Esophagus muscularis mucosa (tissue), 4 donors: ENCODE measurements around the gene PADI6. TPM values are rescaled to one million over a fixed set of nuclear protein-coding genes. Genes with fewer than 3 reads are reported as not detected.

Source experiments
- DNase-seq: peaks from one replicate; pipeline ENCODE4 v3.0.0-alpha.2; 2017; ENCODE audit errors: extremely low spot score
- H3K27ac ChIP-seq, 4 donors: fragments of 200-600 bp; sonication (generic); replicated peaks in 1 of 4; 1 replicate in 3 of 4; 2 replicates in 1 of 4; pipeline ENCODE4 v1.5.1; 2016 to 2019; ENCODE audit warnings: mild to moderate bottlenecking in 1 of 4
- H3K27me3 ChIP-seq, 4 donors: fragments of 200-600 bp; sonication (generic); one replicate each; pipeline versions ENCODE4 v1.5.1 to v1.6.0; 2016 to 2019
- H3K36me3 ChIP-seq, 4 donors: fragments of 200-600 bp; sonication (generic); one replicate each; pipeline ENCODE4 v1.5.1; 2016 to 2019
- H3K4me1 ChIP-seq, 4 donors: fragments of 200-600 bp; sonication (generic); one replicate each; pipeline ENCODE4 v1.5.1; 2016 to 2019
- H3K4me3 ChIP-seq, 4 donors: fragments of 200-600 bp; sonication (generic); 1 replicate in 2 of 4; 2 replicates in 2 of 4; pipeline ENCODE4 v1.5.1; 2016 to 2019; ENCODE audit warnings: mild to moderate bottlenecking in 4 of 4, moderate library complexity in 1 of 4
- H3K9me3 ChIP-seq, 4 donors: fragments of 200-600 bp; sonication (generic); 1 replicate in 3 of 4; 2 replicates in 1 of 4; pipeline ENCODE4 v1.5.1; 2016 to 2019
- EP300 ChIP-seq: sonication (generic); formaldehyde crosslinking; IDR thresholded peaks from one replicate; pipeline ENCODE4 v1.6.1; 2017; ENCODE audit warnings: antibody characterized with exemption
- POLR2A ChIP-seq: fragments of 450-650 bp; IDR thresholded peaks from one replicate; pipeline ENCODE4 v1.6.1; 2017; ENCODE audit warnings: antibody characterized with exemption, moderate library complexity, mild to moderate bottlenecking, low read depth
- POLR2AphosphoS5 ChIP-seq, 2 donors: sonication (generic); formaldehyde crosslinking; IDR thresholded peaks; one replicate each; pipeline ENCODE4 v1.6.1; 2017; ENCODE audit warnings: antibody characterized with exemption in 2 of 2
- WGBS: methylation state at CpG from one replicate; pipeline ENCODE4 v1.1.5; 2018; 5-methylcytosine and 5-hydroxymethylcytosine counted together
- intact Hi-C: fragments of 100-400 bp; cut with DNase I; formaldehyde crosslinking; loops from one replicate; pipeline ENCODE4 v1.15.1; 2023
- total RNA-seq, 4 donors: library from RNA; depleted of rRNA; stranded (reverse); fragments of >200 nt; gene quantifications; one replicate each; pipeline versions ENCODE4 v1.1.0 to v1.2.1, GENCODE V29; 2016
- TF ChIP-seq, protein P1 (sequence below), 3 experiments: fragments of 200-600 bp in 2 of 3; fragments of 450-650 bp in 1 of 3; sonication (generic) in 2 of 3; IDR thresholded peaks; one replicate each; pipeline ENCODE4 v1.5.1; 2017 to 2019; ENCODE audit warnings: antibody characterized with exemption in 3 of 3, mild to moderate bottlenecking in 2 of 3, moderate library complexity in 1 of 3

The PADI6 gene
- total RNA-seq, 4 donors from 2014 or later, result not detected

DNA sequence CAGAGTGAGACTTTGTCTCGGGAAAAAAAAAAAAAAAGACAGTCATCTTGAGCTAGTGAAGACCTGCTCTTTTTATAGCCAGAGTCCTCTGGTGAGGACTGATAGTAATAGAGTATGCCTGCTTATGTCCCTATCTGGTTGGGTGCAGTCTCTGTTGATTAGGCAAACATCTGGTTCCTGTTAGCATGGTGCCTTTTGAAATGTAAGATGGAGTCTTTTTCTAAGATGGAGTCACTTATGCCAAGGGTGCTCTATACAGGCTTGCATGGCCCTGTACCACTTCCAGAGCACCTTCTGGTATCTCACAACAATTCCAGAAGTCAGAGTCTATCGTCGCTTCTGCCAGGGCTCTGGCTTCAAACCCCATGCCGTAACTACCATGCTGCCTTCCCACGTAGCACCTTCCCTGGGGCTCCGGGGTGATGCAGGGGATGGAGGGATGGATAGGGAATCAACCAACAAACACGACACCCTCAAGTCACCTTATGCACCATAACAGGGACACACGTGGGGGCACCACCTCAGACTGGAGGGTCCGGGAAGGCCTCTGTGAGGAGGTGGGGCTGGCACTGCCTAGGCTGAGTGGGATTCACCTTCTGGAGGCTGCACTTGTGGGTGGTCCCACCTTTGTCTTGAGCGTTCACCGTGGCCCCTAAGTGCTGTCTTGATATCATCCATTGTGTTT lies 11.6 kb upstream of the PADI6 start:
- no peaks in the 10 kb centered on the region for H3K4me1 ChIP-seq
- peaks cover 0 to 5% (median 2%) of the 10 kb centered on the region in 4 donors for H3K9me3 ChIP-seq

DNA sequence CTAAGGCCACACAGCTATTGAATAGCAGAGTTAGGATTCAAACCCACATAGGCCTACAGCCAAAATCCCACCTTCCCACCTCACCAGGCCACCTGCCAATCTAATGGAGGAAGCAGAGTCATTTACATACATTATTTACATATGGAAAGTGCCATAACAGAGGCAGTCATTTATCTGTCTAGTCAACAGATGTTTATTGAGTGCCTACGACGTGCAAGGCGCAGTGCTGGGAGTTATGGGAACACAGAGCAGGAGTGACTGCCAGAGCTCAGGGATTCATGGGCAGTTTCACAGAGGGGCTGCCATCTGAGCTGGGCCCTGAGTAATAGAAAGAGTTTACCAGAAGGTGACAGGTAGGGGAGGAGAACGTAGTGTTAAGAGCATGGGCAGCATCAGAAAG lies 10.3 kb upstream of the PADI6 start:
- intact Hi-C loops, result no loop called here
- H3K9me3 ChIP-seq, result peaks cover 0 to 5% (median 2%) of the 10 kb centered on the region in 4 donors
- DNase-seq, result no peak
- H3K4me3 ChIP-seq, result no peak overlapping the region
- peaks cover 0 to 49% (median 0%) of the 10 kb centered on the region in 4 donors for H3K27me3 ChIP-seq
- H3K27ac ChIP-seq, result no peak overlapping the region
- WGBS, result 80% methylated on average over 4 of the region's 4 CpGs
- no peaks in the 10 kb centered on the region for H3K4me1 ChIP-seq
- TF ChIP-seq, protein P1, sequence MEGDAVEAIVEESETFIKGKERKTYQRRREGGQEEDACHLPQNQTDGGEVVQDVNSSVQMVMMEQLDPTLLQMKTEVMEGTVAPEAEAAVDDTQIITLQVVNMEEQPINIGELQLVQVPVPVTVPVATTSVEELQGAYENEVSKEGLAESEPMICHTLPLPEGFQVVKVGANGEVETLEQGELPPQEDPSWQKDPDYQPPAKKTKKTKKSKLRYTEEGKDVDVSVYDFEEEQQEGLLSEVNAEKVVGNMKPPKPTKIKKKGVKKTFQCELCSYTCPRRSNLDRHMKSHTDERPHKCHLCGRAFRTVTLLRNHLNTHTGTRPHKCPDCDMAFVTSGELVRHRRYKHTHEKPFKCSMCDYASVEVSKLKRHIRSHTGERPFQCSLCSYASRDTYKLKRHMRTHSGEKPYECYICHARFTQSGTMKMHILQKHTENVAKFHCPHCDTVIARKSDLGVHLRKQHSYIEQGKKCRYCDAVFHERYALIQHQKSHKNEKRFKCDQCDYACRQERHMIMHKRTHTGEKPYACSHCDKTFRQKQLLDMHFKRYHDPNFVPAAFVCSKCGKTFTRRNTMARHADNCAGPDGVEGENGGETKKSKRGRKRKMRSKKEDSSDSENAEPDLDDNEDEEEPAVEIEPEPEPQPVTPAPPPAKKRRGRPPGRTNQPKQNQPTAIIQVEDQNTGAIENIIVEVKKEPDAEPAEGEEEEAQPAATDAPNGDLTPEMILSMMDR (IDR thresholded peaks at IDR 0.05), result no peak
- TF ChIP-seq POLR2A (no peak), EP300 (no peak), POLR2AphosphoS5 (IDR thresholded peaks at IDR 0.05) (no peak)
- H3K36me3 ChIP-seq, result no peaks in the 10 kb centered on the region

More for the DNA sequence above, 11.6 kb upstream of the PADI6 start:
- no peak for DNase-seq
- Histone ChIP-seq H3K27ac (no peak overlapping the region), H3K4me3 (no peak overlapping the region), H3K36me3 (no peaks in the 10 kb centered on the region), H3K27me3 (peaks cover 0 to 46% (median 0%) of the 10 kb centered on the region in 4 donors)
- 83% methylated on average over 10 of the region's 11 CpGs for WGBS
- intact Hi-C loops, result no loop called here
- TF ChIP-seq EP300 (no peak), POLR2A (no peak)
- TF ChIP-seq, protein P1 (IDR thresholded peaks at IDR 0.05), result no peak

DNA sequence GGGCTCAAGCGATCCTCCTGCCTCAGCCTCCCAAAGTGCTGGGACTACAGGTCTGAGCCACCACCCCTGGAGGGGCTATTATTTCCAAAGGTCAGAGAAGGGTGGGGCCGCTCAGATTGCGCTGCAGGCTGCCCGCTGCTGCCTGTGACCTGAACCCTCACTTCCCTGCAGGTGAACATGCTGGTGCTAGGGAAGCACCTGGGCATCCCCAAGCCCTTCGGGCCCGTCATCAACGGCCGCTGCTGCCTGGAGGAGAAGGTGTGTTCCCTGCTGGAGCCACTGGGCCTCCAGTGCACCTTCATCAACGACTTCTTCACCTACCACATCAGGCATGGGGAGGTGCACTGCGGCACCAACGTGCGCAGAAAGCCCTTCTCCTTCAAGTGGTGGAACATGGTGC lies 8.6 kb upstream of the PADI6 start:
- Histone ChIP-seq H3K36me3 (no peaks in the 10 kb centered on the region), H3K4me1 (no peaks in the 10 kb centered on the region), H3K9me3 (peaks cover 0 to 5% (median 2%) of the 10 kb centered on the region in 4 donors), H3K27me3 (peaks cover 0 to 59% (median 0%) of the 10 kb centered on the region in 4 donors), H3K4me3 (no peak overlapping the region), H3K27ac (no peak overlapping the region)
- TF ChIP-seq EP300 (no peak), POLR2AphosphoS5 (IDR thresholded peaks at IDR 0.05) (no peak), POLR2A (no peak)
- TF ChIP-seq, protein P1 (IDR thresholded peaks at IDR 0.05), result no peak
- WGBS, result 97% methylated on average over 7 of the region's 12 CpGs
- intact Hi-C loops, result no loop called here
- no peak for DNase-seq

DNA sequence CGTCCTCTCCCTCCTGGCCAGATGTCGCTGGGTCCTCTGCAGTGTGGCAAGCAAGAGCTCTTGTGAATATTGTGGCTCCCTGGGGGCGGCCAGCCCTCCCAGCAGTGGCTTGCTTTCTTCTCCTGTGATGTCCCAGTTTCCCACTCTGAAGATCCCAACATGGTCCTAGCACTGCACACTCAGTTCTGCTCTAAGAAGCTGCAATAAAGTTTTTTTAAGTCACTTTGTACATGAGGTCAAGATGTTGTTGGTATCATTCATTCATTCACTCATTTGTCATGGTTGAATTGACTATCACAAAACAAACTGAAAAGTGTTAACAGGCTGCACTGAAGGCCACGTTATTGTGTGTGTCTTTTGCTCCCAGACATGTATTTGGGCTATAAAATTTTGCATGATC lies 8.2 kb upstream of the PADI6 start:
- Histone ChIP-seq H3K27ac (no peak overlapping the region), H3K9me3 (peaks cover 0 to 5% (median 2%) of the 10 kb centered on the region in 4 donors), H3K36me3 (no peaks in the 10 kb centered on the region), H3K27me3 (peaks cover 0 to 56% (median 0%) of the 10 kb centered on the region in 4 donors), H3K4me3 (no peak overlapping the region), H3K4me1 (no peaks in the 10 kb centered on the region)
- no peak for DNase-seq
- WGBS, result 81% methylated on average over 4 of the region's 4 CpGs
- intact Hi-C loops, result no loop called here
- no peak for TF ChIP-seq POLR2AphosphoS5 (IDR thresholded peaks at IDR 0.05)
- TF ChIP-seq EP300, result no peak
- no peak for TF ChIP-seq POLR2A
- TF ChIP-seq, protein P1 (IDR thresholded peaks at IDR 0.05), result no peak

DNA sequence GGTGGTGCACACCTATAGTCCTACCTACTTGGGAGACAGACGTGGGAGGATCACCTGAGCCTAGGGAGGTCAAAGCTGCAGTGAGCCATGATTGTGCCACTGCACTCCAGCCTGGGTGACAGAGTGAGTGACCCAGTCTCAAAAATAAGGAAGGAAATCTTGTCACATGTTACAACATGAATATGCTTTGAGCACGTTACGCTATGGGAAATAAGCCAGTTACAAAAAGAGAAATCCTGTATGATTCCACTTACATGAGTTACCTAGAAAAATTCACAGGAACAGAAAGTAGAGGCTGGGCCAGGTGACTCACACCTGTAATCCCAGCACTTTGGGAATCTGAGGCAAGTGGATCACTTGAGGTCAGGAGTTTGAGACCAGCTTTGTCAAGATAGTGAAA lies 6.7 kb upstream of the PADI6 start:
- H3K4me1 ChIP-seq, result no peaks in the 10 kb centered on the region
- no peak overlapping the region for H3K27ac ChIP-seq
- no peak for TF ChIP-seq POLR2AphosphoS5 (IDR thresholded peaks at IDR 0.05)
- TF ChIP-seq POLR2A, result no peak
- TF ChIP-seq, protein P1 (IDR thresholded peaks at IDR 0.05), result no peak
- no peak for TF ChIP-seq EP300
- no peaks in the 10 kb centered on the region for H3K36me3 ChIP-seq
- peaks cover 0 to 55% (median 0%) of the 10 kb centered on the region in 4 donors for H3K27me3 ChIP-seq
- DNase-seq, result no peak
- intact Hi-C loops, result no loop called here
- WGBS, result 77% methylated on average over 3 of the region's 3 CpGs
- no peak overlapping the region for H3K4me3 ChIP-seq
- peaks cover 0 to 5% (median 2%) of the 10 kb centered on the region in 4 donors for H3K9me3 ChIP-seq
